ENCODE measurements around the gene ZNF282.

GRCh38 chr7:149256568-149256967 lies 61.2 kb downstream of the ZNF282 start:
- TF ChIP-seq, protein P1, sequence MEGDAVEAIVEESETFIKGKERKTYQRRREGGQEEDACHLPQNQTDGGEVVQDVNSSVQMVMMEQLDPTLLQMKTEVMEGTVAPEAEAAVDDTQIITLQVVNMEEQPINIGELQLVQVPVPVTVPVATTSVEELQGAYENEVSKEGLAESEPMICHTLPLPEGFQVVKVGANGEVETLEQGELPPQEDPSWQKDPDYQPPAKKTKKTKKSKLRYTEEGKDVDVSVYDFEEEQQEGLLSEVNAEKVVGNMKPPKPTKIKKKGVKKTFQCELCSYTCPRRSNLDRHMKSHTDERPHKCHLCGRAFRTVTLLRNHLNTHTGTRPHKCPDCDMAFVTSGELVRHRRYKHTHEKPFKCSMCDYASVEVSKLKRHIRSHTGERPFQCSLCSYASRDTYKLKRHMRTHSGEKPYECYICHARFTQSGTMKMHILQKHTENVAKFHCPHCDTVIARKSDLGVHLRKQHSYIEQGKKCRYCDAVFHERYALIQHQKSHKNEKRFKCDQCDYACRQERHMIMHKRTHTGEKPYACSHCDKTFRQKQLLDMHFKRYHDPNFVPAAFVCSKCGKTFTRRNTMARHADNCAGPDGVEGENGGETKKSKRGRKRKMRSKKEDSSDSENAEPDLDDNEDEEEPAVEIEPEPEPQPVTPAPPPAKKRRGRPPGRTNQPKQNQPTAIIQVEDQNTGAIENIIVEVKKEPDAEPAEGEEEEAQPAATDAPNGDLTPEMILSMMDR (conservative IDR thresholded peaks at IDR 0.05) = no peak
- no peak for TF ChIP-seq ZFX (IDR thresholded peaks at IDR 0.05)
